ENCODE data around the gene SERPINF2. TPM values are rescaled to one million over a fixed set of nuclear protein-coding genes. Genes with fewer than 3 reads are reported as not detected.

Gene SERPINF2
- total RNA-seq, 1 donor from 2014 or later, result 1.2 TPM

- TF ChIP-seq CTCF (IDR thresholded peaks at IDR 0.05; ENCODE audit: insufficient read depth, low read length, poor library complexity, severe bottlenecking), result no peak
These were observed 15.9 kb upstream of the SERPINF2 start for GRCh38 chr17:1726626-1727257.

GRCh38 chr17:1727258-1727789, 15.3 kb upstream of the SERPINF2 start:
- TF ChIP-seq CTCF (IDR thresholded peaks at IDR 0.05; ENCODE audit: insufficient read depth, low read length, poor library complexity, severe bottlenecking), result no peak
- Histone ChIP-seq H3K27me3 (ENCODE audit: control insufficient read depth, insufficient read depth, low read length) (no peaks in the 10 kb centered on the region), H3K36me3 (ENCODE audit: control insufficient read depth, insufficient read depth, low read length) (no peaks in the 10 kb centered on the region), H3K4me3 (ENCODE audit: low read depth, low read length) (no peak overlapping the region)
- no peak for DNase-seq (ENCODE audit: low read depth)

More at GRCh38 chr17:1726626-1727257, 15.9 kb upstream of the SERPINF2 start:
- Histone ChIP-seq H3K4me3 (ENCODE audit: low read depth, low read length) (no peak overlapping the region), H3K27me3 (ENCODE audit: control insufficient read depth, insufficient read depth, low read length) (no peaks in the 10 kb centered on the region), H3K36me3 (ENCODE audit: control insufficient read depth, insufficient read depth, low read length) (no peaks in the 10 kb centered on the region)
- no peak for DNase-seq (ENCODE audit: low read depth)

GRCh38 chr17:1727876-1728630, 14.6 kb upstream of the SERPINF2 start:
- DNase-seq (ENCODE audit: low read depth), result no peak
- H3K27me3 ChIP-seq (ENCODE audit: control insufficient read depth, insufficient read depth, low read length), result no peaks in the 10 kb centered on the region
- H3K4me3 ChIP-seq (ENCODE audit: low read depth, low read length), result no peak overlapping the region
- no peaks in the 10 kb centered on the region for H3K36me3 ChIP-seq (ENCODE audit: control insufficient read depth, insufficient read depth, low read length)
- no peak for TF ChIP-seq CTCF (IDR thresholded peaks at IDR 0.05; ENCODE audit: insufficient read depth, low read length, poor library complexity, severe bottlenecking)

GRCh38 chr17:1729966-1730325, 12.7 kb upstream of the SERPINF2 start:
- DNase-seq (ENCODE audit: low read depth), result no peak
- no peak for TF ChIP-seq CTCF (IDR thresholded peaks at IDR 0.05; ENCODE audit: insufficient read depth, low read length, poor library complexity, severe bottlenecking)
- H3K4me3 ChIP-seq (ENCODE audit: low read depth, low read length), result no peak overlapping the region
- no peaks in the 10 kb centered on the region for H3K36me3 ChIP-seq (ENCODE audit: control insufficient read depth, insufficient read depth, low read length)
- no peaks in the 10 kb centered on the region for H3K27me3 ChIP-seq (ENCODE audit: control insufficient read depth, insufficient read depth, low read length)

GRCh38 chr17:1730326-1731193, 12.1 kb upstream of the SERPINF2 start:
- DNase-seq (ENCODE audit: low read depth), result no peak
- TF ChIP-seq CTCF (IDR thresholded peaks at IDR 0.05; ENCODE audit: insufficient read depth, low read length, poor library complexity, severe bottlenecking), result no peak
- no peaks in the 10 kb centered on the region for H3K36me3 ChIP-seq (ENCODE audit: control insufficient read depth, insufficient read depth, low read length)

More at GRCh38 chr17:1730326-1731193, 12.1 kb upstream of the SERPINF2 start:
- H3K27me3 ChIP-seq (ENCODE audit: control insufficient read depth, insufficient read depth, low read length), result no peaks in the 10 kb centered on the region
- no peak overlapping the region for H3K4me3 ChIP-seq (ENCODE audit: low read depth, low read length)
